Stimulated activated CD8-positive, alpha-beta memory T cell treated with anti-CD3 and anti-CD28 coated beads, Interleukin-12 subunit alpha, Interleukin-12 subunit beta, amount 100 ng/mL, for 24 hours (primary cell): ENCODE results near the gene CACNA1C.

Experiments used
- DNase-seq: peaks from one replicate; pipeline ENCODE4 v3.0.0-alpha.2; 2020; ENCODE audit errors: extremely low read depth

Gene CACNA1C

GRCh38 chr12:2198542-2198941 is 145.8 kb downstream of the CACNA1C start:
- no peak for DNase-seq

- no peak for DNase-seq
These were observed 153.2 kb downstream of the CACNA1C start for GRCh38 chr12:2205996-2206395.

DNA sequence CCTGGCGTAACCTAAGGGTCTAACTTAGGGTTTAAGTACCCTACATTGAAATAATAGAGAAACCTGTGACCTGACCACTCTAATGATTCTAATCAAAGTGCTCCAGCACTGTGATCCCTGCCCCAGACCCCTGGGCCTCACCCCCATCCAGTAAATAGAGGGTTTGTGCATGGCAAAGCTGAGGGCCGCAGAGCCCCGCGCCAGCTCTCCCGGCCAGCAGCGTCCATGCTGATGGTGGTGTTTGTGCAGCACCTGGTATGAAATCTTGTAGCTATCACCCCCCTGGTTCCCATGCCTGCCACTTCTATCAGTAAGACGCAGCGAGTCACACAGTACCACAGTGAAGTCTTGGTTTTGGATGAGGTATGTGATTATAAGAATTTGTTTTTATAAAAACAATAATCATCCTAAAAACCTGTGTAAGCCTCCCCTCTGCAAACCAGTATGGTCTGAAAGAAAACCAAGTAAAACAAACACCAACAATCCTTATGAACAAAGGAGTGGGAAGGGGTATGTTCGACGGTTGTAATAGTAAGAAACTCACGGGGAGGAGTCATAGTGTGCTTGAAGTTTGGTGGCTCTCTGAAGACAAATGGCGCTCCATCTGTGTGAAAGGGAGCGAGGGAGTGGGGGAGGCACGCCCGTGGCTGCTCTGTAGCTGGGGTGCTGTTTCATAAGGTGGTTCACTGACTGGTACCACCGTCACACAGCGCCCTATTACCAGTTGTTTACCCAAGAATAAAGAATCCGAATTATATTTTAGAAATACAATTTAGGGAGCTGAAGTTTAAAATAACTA is 156.2 kb downstream of the CACNA1C start:
- DNase-seq = no peak

GRCh38 chr12:2211119-2211518 is 158.3 kb downstream of the CACNA1C start:
- DNase-seq = no peak

GRCh38 chr12:2212537-2212936 is 159.8 kb downstream of the CACNA1C start:
- no peak for DNase-seq

DNA sequence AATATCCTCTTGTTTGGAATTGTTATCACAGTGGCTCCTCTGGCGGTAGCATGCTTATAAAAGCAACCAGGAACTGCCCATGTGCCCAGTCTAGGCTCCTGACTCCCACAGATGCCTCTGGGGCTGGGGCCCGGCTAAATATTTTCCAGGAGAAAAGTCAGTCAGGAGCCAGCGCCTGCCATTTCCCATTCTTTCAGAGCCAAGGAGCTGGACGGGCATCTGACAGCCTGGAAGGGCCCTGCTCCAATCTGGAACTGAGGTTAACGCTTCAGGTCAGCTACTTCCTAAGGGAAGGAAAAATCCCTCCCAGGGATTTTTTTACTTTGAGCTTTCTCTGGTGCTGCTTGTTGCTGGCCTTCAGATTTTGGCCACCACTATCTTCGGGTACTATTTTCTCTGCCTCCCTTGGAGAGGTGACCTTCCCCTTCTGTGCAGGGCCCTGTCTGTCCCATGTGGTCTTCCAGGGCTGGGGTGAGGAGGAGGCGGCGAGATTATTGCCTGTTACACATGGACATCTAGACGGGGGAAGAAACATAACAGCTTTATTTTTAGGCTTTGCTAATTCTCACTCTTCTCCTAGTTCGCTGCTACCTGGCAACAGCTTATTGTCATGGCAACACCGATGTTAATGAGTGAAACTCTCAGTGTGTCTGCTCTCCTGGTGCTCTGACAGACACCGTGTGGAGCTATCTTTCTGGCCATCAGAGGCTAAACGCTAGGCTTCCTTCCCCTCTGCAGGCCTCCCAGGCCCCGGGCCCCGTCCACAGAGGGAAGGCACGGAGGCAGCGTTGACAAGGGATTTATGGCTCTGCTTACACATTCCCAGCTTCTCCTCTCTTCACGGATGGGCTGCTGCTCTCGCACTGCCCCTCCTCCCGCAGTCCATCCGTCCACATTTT is 160.4 kb downstream of the CACNA1C start:
- DNase-seq = no peak

DNA sequence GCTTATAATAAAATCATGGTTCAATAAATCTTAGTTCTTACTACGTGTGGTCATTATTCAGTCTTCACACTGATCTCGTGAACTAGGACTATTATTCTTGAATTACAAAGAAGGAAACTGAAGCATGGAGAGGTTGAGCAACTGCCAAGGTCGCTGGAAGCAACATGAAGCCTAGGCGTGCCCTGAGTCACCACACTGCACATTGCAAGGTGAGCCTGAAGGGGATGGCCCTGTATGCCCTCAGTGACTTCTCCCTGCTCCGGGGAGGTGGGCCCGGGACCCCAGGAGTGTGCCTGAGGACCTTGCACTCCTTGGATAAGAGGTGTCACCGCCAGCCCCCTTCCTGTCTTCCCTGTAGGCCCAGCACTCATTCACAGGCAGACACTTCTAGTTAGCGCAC is 161.6 kb downstream of the CACNA1C start:
- DNase-seq = no peak

- DNase-seq = no peak
These were observed 163.1 kb downstream of the CACNA1C start for GRCh38 chr12:2215709-2216560.

- DNase-seq = no peak
These were observed 165.9 kb downstream of the CACNA1C start for GRCh38 chr12:2218706-2219105.

DNA sequence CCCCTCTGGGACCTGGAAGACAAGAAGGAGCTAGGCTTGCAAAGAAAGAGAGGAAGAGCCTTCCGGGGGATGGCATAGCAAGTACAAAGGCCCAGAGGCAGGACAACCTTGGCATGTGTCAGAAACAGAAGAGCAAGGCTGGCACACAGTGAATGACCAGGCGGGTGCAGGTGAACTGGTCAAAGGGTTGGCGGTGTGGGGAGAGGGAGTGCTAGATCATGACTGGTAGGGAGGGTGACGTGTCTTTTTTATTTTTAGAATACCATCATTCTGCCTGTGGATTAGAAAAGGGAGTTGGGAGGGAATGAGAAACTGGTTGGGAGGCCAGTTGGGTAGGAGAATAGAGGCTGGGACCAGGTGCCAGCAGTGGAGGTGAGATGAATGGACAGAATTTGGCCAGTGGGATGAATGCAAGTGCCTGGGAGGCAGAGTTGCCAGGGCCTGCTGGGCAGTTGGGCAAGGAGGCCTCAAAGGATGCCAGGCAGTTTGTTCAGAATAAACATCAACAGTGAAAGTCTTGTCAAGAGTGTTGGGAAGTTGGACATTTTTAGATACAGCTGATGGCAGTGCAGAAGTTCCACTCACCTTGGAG is 168.3 kb downstream of the CACNA1C start:
- DNase-seq = no peak

GRCh38 chr12:2222691-2223090 is 169.9 kb downstream of the CACNA1C start:
- no peak for DNase-seq

DNA sequence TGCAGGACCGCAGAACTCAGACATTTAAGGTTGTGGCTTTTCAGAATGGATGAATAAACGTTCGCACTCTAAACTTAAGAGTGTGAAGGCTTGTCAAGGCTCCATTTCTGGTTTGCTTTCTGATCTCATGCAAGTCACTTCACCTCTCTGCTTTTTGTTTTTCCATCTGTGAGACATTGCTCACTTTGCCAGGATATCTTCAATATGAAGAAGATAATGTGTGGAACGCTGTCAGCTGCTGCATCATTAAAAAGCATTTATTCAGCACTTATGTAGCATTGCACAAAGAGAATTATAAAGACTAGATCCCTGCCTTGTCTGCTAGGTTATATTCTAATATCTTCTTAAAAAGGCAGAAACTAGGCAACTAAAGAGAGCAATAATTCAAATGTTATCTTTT is 172.2 kb downstream of the CACNA1C start:
- DNase-seq = no peak

GRCh38 chr12:2225696-2226095 is 172.9 kb downstream of the CACNA1C start:
- DNase-seq = no peak

- DNase-seq = no peak
These were observed 173.9 kb downstream of the CACNA1C start for GRCh38 chr12:2226641-2227040.

DNA sequence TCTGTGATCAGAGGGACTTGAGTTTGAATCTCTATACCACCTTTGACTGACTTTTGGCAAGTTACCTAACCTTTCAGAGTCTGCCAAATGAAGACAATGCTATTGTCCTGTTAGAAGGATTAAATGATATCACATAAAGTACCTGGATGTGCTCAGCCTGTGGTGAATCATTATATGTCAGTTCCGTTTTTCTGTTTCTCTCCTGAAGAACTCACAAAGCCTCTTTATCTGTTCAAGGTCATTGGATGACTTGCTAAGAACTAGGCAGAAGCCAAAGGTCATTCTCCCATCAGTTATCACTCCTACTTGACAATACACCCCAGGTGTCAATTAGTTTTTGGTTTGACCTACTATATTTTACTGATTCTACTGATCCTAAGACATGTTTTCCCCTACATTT is 174.6 kb downstream of the CACNA1C start:
- DNase-seq = no peak

DNA sequence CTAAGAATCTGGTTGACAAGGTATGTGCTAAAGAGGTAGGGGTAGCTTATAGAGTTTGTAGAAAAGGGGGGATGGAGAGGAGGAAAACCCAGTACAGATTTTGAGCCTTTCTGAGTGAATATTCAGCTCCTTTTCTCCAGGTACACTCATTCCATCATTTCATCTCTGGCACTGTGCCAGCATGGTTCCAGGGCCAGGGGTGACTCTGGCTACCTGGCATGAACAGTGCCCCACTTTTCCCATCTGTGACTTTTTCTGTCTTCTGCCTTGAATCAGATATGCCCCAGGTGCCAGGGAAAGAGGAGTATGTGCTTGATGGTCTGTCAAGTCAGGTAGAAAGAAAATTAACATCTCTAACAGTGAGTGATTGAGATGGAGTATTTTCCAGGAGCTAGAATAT is 175.7 kb downstream of the CACNA1C start:
- DNase-seq = no peak

DNA sequence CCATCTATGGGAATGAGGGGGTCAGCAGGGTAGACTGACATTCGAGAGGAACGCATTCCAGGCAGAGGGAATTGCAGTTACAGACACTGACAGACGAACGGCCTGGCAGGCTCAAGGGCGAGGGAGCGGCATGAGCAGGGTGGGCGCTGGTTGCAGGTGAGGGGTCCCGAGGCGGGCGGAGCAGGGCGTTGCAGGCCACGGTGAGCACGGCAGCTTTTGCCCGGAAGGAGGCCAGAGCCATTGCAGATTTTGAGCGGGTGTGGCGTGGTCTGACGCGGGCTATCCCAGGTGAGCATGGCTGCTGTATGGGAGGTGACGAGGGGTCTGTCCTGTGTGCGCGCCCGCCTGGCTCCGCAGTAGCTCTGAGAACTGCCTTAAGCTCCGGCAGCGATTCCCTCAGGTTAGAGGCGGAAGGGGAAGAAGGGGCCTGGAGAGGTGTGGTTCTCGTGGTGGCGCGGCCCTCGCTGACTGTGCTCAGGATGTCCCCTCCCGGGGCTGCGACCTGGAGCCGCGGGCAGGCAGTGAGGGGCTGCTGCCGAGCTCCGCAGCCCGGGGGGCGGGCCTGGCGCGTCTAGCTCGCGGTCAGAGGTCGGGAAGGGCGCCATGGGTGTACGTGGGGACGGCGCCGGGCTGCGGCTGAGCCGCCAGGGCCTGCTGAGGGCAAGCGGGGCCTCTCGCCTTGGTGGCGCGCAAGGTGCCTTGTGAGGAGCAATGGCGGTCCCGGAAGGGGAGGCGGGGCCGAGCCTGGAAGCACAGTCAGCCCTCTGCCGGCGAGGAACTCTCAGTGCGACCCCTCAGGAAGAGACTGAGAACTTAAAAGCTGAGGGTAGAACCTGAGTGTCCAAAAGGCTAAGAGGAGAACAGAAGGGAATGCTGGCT is 177.1 kb downstream of the CACNA1C start:
- no peak for DNase-seq

- no peak for DNase-seq
These were observed 178.3 kb downstream of the CACNA1C start for GRCh38 chr12:2231011-2231595.

DNA sequence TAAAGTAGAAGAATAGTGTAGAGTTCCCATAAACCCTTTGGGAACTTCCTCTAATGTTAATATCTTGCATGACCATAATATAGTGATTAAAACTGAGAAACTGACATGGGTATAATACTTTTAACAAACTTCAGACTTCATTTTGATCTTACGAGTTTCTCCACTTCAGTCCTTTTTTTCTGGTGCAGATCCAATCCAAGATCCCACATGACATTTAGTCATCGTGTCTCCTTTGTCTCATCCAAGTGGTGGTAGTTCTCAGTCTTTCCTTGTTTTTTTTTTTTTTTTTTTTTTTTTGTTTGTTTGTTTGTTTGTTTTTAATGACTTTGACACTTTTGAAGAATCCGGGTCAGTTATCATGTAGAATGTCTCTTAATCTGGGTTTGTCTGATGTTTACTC is 179.2 kb downstream of the CACNA1C start:
- no peak for DNase-seq

DNA sequence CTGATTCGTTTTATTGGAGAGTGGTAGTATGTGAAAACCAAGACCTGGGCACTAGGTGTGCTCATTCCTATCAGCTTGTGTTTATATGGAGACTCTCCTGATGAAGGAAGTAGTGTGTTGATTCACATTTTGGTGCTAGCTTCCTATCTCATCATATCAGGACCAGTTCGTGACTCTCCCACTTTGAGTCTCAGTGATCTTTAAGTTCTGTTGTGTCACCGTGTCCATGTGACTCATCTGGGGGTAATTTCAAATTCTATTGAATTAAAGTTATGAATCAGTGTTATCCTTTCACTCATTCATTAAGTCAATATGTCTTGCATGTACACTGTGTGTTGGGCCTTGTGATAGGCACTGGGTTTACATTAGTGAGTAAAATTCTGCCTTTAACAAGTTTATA is 180.2 kb downstream of the CACNA1C start:
- DNase-seq = no peak
